ENCODE results near the gene HPF1. TPM values are rescaled to one million over a fixed set of nuclear protein-coding genes. Genes with fewer than 3 reads are reported as not detected.

The HPF1 gene
- total and polyA plus RNA-seq, 8 donors: 0.58 to 27.1 (median 20.4) TPM; not detected in 1

GRCh38 chr4:169758401-169758962, 738 bp upstream of the HPF1 start:
- TF ChIP-seq CTCF (IDR thresholded peaks at IDR 0.05) (no peak), POLR2AphosphoS5 (IDR thresholded peaks at IDR 0.05) (no peak), EP300 (IDR thresholded peaks at IDR 0.05) (no peak), POLR2A (IDR thresholded peaks at IDR 0.05) (no peak)
- H3K36me3 ChIP-seq: peaks cover 0 to 2% (median under 1%) of the 10 kb centered on the region in 4 donors
- peaks cover 14 to 24% (median 19%) of the 10 kb centered on the region in 4 donors for H3K4me1 ChIP-seq
- H3K4me3 ChIP-seq: peak overlapping the region; percentile 82 to 90 (median 86)
- intact Hi-C loops (cut with DNase I; ENCODE audit: low total_unique reads): no loop called here
- peak in 1 of 2 donors; percentile 10 for DNase-seq
- H3K27me3 ChIP-seq: no peaks in the 10 kb centered on the region
- 65 to 73% (median 66%) methylated on average over 11 of the region's 11 CpGs for WGBS, 5 donors
- H3K9me3 ChIP-seq: no peaks in the 10 kb centered on the region
- H3K27ac ChIP-seq: peak overlapping the region in 4 of 5 donors; percentile 71 to 84 (median 78)

DNA sequence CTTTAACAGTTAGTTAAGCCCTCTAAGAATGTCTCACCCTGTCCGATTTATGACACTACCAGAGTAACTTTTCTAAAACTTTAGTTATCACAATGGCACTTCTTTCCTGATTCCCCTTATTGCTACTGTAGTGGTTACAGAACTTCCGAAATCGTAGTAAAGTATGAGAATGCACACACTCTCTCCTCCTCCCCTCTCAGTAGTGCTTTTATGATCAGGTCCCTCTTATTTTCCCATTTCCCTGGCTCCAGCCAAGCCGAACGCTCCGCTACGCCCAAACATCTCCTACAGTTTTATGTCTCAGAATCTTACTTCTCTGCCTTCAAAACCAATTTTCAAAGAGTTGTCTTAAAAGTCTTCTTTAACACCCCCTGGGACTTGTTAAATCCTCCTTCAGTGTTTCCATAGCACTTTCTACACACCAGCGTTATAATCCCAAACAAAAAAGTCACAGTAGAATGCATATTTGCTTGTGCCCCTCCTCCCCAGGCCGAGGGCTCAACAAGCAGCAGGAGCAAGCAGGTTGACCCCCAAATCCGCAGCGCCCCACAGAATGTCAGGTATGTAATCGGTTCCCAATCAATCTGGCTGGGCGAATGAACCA, 671 bp downstream of the HPF1 start:
- TF ChIP-seq POLR2A (IDR thresholded peaks at IDR 0.05) (no peak), CTCF (IDR thresholded peaks at IDR 0.05) (no peak), EP300 (IDR thresholded peaks at IDR 0.05) (no peak), POLR2AphosphoS5 (IDR thresholded peaks at IDR 0.05) (no peak)
- intact Hi-C loops (cut with DNase I; ENCODE audit: low total_unique reads): no loop called here
- H3K27me3 ChIP-seq: no peaks in the 10 kb centered on the region
- H3K9me3 ChIP-seq: no peaks in the 10 kb centered on the region
- 2 to 4% (median 3%) methylated on average over 12 to 13 of the region's 13 CpGs for WGBS, 5 donors
- H3K4me1 ChIP-seq: peaks cover 14 to 24% (median 19%) of the 10 kb centered on the region in 4 donors
- H3K36me3 ChIP-seq: peaks cover 0 to 16% (median 14%) of the 10 kb centered on the region in 4 donors
- peak overlapping the region; percentile 67 to 84 (median 73) for H3K27ac ChIP-seq
- H3K4me3 ChIP-seq: peak overlapping the region; percentile 82 to 90 (median 86)
- DNase-seq: peak in 1 of 2 donors; percentile 11

DNA sequence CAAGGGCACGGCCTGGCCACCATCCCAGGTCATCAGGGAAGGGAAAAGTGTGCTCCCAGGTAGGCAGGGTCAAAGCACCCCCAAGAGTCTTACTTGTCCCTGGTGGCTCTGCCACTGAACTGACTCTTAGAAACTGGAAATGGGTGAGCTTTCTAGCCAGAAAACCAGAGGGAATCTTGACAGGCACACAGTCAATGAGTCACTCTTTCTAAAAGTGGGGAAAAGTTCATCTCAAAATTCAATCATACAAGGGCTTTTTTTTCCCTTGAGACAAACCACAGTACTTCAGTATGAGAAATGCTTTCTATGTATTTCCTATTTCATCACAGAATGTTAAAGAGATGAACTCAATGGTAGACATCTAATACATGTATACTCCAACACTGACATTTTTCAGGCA, 12.5 kb downstream of the HPF1 start:
- intact Hi-C loops (cut with DNase I; ENCODE audit: low total_unique reads): no loop called here
- no peak for DNase-seq
- Histone ChIP-seq H3K4me3 (no peak overlapping the region), H3K9me3 (no peaks in the 10 kb centered on the region), H3K36me3 (peaks cover 9 to 61% (median 44%) of the 10 kb centered on the region in 4 donors), H3K27ac (no peak overlapping the region), H3K4me1 (peaks cover 0 to 10% (median 0%) of the 10 kb centered on the region in 4 donors), H3K27me3 (no peaks in the 10 kb centered on the region)
- 60 to 100% (median 94%) methylated on average over 1 of the region's 1 CpG for WGBS, 5 donors
- no peak for TF ChIP-seq POLR2AphosphoS5 (IDR thresholded peaks at IDR 0.05)
- TF ChIP-seq EP300 (IDR thresholded peaks at IDR 0.05): no peak
- TF ChIP-seq CTCF (IDR thresholded peaks at IDR 0.05): no peak
- TF ChIP-seq POLR2A (IDR thresholded peaks at IDR 0.05): no peak

GRCh38 chr4:169744601-169745000, 13.1 kb downstream of the HPF1 start:
- WGBS, 5 donors: 93 to 100% (median 98%) methylated on average over 1 of the region's 1 CpG
- H3K36me3 ChIP-seq: peaks cover 6 to 61% (median 41%) of the 10 kb centered on the region in 4 donors

More at GRCh38 chr4:169744601-169745000, 13.1 kb downstream of the HPF1 start:
- peaks cover 0 to 10% (median 0%) of the 10 kb centered on the region in 4 donors for H3K4me1 ChIP-seq
- no peaks in the 10 kb centered on the region for H3K27me3 ChIP-seq
- intact Hi-C loops (cut with DNase I; ENCODE audit: low total_unique reads): no loop called here
- TF ChIP-seq POLR2A (IDR thresholded peaks at IDR 0.05) (no peak), POLR2AphosphoS5 (IDR thresholded peaks at IDR 0.05) (no peak), CTCF (IDR thresholded peaks at IDR 0.05) (no peak), EP300 (IDR thresholded peaks at IDR 0.05) (no peak)
- DNase-seq: no peak
- no peak overlapping the region for H3K4me3 ChIP-seq
- no peak overlapping the region for H3K27ac ChIP-seq
- H3K9me3 ChIP-seq: no peaks in the 10 kb centered on the region
